Chondrocyte (in vitro differentiated cells): Measurements from ENCODE around the gene DISC1. TPM values are rescaled to one million over a fixed set of nuclear protein-coding genes. Genes with fewer than 3 reads are reported as not detected.
"Not testable (repeated sequence)": the region's sequence is repeated elsewhere in the genome, so short reads cannot be mapped to it uniquely, and the experiment has no call there.

Source experiments
- DNase-seq: peaks from one replicate; pipeline ENCODE4 v3.0.0; 2021; ENCODE audit warnings: mixed read lengths, low spot score
- H3K27ac Mint-ChIP-seq: one replicate; pipeline ENCODE4 v1.8.0; 2021; ENCODE audit warnings: mild to moderate bottlenecking, moderate library complexity, mixed read lengths; ENCODE audit not compliant: unreplicated experiment
- H3K27me3 Mint-ChIP-seq: 2 replicates; pipeline ENCODE4 v1.8.0; 2021; ENCODE audit warnings: low read depth, mixed read lengths
- H3K36me3 Mint-ChIP-seq: 2 replicates; pipeline ENCODE4 v1.8.0; 2021; ENCODE audit warnings: low read depth, mixed read lengths
- H3K4me1 Mint-ChIP-seq: 2 replicates; pipeline ENCODE4 v1.8.0; 2021; ENCODE audit warnings: low read depth, mild to moderate bottlenecking, mixed read lengths
- H3K4me3 Mint-ChIP-seq: one replicate; pipeline ENCODE4 v1.8.0; 2021; ENCODE audit warnings: mild to moderate bottlenecking, moderate library complexity, mixed read lengths; ENCODE audit not compliant: unreplicated experiment
- H3K9me3 Mint-ChIP-seq: 2 replicates; pipeline ENCODE4 v1.8.0; 2021; ENCODE audit warnings: low read depth, mixed read lengths
- CTCF ChIP-seq: fragments of 200-600 bp; sonication (generic); IDR thresholded peaks from 2 replicates; pipeline ENCODE4 v1.5.0; 2021; ENCODE audit warnings: antibody characterized with exemption, mild to moderate bottlenecking, moderate library complexity
- total RNA-seq: library from RNA; stranded (reverse); gene quantifications from 3 replicates; pipeline ENCODE4 v1.2.1, GENCODE V29; 2021

The DISC1 gene
- total RNA-seq, 1 donor from 2014 or later, result 5.0 TPM

DNA sequence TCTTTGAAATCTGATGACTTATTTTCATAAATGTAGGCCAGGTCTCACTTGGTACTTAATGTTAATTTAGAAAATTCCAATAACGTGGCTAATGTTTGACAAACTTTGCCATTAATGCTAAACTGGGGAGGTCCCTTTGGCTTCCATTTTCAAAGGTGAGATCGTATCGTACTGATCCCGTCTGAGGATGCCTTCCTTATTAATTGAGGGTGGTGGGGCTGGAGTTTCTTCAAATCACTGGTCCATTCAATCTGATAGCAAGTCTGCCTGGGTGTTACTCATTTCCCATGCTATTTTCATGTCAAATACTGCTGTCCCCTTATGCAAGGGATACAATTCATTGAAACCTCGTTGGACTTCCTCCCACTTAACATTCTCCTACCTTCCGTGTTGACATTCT lies 327.1 kb downstream of the DISC1 start:
- Mint-ChIP-seq H3K36me3 (no peaks in the 10 kb centered on the region), H3K9me3 (no peaks in the 10 kb centered on the region), H3K4me1 (no peaks in the 10 kb centered on the region), H3K27me3 (no peaks in the 10 kb centered on the region), H3K27ac (no peak overlapping the region), H3K4me3 (no peak overlapping the region)
- TF ChIP-seq CTCF, result no peak
- no peak for DNase-seq

- H3K27me3 Mint-ChIP-seq, result no peaks in the 10 kb centered on the region
- DNase-seq, result no peak
- no peak overlapping the region for H3K4me3 Mint-ChIP-seq
- no peaks in the 10 kb centered on the region for H3K36me3 Mint-ChIP-seq
- no peak overlapping the region for H3K27ac Mint-ChIP-seq
- H3K4me1 Mint-ChIP-seq, result no peaks in the 10 kb centered on the region
- no peak for TF ChIP-seq CTCF
- no peaks in the 10 kb centered on the region for H3K9me3 Mint-ChIP-seq
Observed at GRCh38 chr1:231954751-231955150, 328.2 kb downstream of the DISC1 start.

DNA sequence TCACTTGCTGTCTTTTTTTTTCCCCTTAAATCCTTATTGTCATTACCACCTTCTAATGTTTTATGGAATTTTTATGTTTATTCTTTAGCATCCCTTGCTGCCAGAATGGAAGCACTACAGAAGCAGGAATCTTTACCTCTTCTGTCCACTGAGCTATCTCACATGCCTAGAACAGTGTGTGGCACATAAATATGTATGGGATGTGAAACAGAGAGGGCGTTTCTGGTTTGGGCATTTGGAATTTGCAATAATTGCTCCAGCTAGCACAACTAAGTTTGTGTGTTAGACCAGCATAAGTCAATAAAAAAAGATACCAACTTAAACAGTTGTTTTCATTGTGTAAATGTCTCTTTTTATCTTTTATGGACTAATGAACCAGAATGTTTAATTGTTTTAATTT lies 330.8 kb downstream of the DISC1 start:
- Mint-ChIP-seq H3K27me3 (no peaks in the 10 kb centered on the region), H3K9me3 (peaks cover 6% of the 10 kb centered on the region), H3K4me3 (no peak overlapping the region), H3K36me3 (peaks cover 3% of the 10 kb centered on the region), H3K27ac (no peak overlapping the region), H3K4me1 (no peaks in the 10 kb centered on the region)
- no peak for TF ChIP-seq CTCF
- no peak for DNase-seq

- Mint-ChIP-seq H3K27ac (no peak overlapping the region), H3K36me3 (peaks cover 3% of the 10 kb centered on the region), H3K9me3 (peaks cover 6% of the 10 kb centered on the region), H3K4me1 (no peaks in the 10 kb centered on the region), H3K4me3 (no peak overlapping the region), H3K27me3 (no peaks in the 10 kb centered on the region)
- no peak for DNase-seq
- no peak for TF ChIP-seq CTCF
Observed at GRCh38 chr1:231958448-231958847, 331.9 kb downstream of the DISC1 start.

- Mint-ChIP-seq H3K27ac (no peak overlapping the region), H3K9me3 (peaks cover 6% of the 10 kb centered on the region), H3K4me1 (no peaks in the 10 kb centered on the region), H3K4me3 (no peak overlapping the region), H3K36me3 (peaks cover 3% of the 10 kb centered on the region), H3K27me3 (no peaks in the 10 kb centered on the region)
- TF ChIP-seq CTCF, result no peak
- DNase-seq, result no peak
Observed at GRCh38 chr1:231959225-231959884, 332.8 kb downstream of the DISC1 start.

- H3K27ac Mint-ChIP-seq, H3K27me3 Mint-ChIP-seq, DNase-seq, H3K9me3 Mint-ChIP-seq, H3K4me3 Mint-ChIP-seq, H3K4me1 Mint-ChIP-seq, H3K36me3 Mint-ChIP-seq: not testable (repeated sequence)
Observed at GRCh38 chr1:231961801-231962200, 335.2 kb downstream of the DISC1 start.
